ENCODE measurements around the gene NR6A1.

Gene NR6A1

DNA sequence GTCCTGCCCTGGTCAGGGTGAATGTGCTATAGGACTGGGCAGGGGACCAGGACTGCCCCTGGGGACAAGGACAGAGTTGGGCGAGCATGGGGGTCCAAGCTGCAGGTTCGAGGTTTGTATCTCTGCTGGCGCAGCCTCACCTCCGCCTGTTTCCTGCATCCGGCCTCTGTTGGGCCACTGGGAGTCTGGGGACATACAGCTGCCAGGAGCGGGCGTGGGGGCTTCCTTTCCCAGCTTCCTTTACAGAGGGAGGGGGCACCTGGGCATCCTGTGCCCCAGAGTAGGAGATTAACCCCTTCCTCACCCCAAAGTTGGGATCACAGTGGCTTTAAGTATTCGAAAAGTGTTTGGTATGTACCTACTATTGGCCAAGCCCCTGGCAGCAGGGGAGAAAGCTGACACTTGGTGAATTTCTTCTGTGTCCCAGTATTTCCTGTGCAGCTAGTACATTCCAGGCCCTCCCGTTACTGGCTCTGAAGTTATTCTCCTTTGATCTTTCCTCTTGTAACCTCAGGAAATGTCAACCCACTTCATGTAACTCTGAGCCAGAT, 24.8 kb upstream of the NR6A1 start:
- DNase-seq (ENCODE audit: low read depth), result no peak

DNA sequence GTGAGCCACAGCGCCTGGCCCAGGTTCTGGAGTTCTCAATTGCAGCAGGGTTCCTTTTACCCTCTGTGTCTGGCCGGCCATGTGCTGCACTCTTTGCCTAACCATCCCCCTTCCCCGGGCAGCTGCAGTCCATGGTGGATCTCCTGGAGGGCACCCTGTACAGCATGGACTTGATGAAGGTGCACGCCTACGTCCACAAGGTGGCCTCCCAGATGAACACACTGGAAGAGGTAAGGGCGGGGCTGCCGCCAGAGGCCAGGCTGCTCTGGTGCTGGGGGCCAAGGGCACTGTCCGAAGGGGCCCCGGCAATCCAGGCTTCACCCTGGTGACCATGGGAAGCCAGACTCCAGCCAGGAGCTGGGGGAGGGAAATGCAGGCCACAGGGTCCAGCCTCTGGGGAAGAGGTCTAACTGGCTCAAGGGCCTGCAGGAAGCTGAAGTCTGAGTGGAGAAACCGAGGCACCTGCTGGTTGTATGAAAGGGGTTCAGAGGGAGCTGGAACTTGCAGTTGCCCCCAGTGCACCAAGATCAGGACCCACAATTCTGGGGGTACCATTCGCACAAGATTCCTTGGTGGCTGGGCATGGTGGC, 23.9 kb upstream of the NR6A1 start:
- DNase-seq (ENCODE audit: low read depth), result peak; percentile 25

DNA sequence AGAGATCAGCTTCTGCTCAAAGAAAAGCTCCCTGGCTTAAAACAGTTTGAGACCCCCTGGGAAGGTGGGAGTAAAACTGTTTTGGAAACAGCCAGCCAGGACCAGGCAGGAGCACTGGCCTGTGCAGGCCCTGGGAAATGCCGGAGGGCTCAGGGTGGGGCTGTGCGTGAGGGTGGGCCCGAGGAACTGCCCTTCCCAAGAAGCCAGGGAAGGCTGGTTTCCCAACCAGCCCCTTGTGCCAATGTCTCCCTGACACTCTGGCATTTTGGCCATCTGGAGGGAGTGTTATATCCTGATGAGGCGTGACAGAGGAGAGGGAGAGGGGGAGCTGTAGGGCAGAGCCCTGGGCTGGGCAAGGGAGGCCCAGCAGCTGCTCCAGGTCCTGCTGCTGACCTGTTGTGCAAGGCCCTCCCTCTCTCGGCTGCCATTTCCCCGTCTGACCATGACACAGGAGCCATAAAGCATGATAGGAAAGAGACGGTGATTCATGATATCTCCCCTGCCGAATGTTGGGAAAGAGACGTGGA, 22.0 kb upstream of the NR6A1 start:
- DNase-seq (ENCODE audit: low read depth), result peak; percentile 41

DNA sequence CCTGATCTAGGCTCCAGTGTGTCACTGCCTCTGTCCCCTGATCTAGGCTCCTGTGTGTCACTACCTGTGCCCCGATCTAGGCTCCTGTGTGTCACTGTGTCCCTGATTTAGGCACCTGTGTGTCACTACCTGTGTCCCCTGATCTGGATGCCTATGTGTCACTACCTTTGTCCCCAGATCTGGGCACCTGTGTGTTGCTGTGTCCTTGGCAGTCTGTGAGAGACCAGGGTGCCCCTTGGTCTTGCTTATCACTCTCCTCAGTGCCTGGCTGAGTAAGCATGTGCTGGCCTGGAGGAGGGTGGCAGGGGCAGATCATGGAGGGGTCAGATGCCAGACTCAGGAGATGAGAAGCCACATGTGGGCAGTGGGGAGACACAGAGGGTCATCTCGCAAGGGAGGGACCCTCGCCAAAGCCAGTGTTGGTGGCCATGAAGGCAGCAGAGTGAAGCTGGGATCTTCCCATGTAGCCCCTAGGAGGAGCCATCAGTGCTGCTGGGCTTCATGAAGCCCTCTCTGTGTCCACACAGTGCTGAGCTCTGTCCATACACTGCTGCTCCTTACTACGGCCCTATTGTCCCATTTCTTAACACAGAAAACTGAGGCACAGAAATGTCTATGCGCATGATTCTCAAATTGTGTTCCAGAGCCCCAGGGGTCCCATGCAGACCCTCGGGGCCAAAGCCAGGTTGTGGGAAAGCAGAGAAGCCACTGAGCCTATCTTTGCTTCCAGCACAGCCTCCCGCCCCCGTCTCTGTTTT, 21.3 kb upstream of the NR6A1 start:
- no peak for DNase-seq (ENCODE audit: low read depth)

DNA sequence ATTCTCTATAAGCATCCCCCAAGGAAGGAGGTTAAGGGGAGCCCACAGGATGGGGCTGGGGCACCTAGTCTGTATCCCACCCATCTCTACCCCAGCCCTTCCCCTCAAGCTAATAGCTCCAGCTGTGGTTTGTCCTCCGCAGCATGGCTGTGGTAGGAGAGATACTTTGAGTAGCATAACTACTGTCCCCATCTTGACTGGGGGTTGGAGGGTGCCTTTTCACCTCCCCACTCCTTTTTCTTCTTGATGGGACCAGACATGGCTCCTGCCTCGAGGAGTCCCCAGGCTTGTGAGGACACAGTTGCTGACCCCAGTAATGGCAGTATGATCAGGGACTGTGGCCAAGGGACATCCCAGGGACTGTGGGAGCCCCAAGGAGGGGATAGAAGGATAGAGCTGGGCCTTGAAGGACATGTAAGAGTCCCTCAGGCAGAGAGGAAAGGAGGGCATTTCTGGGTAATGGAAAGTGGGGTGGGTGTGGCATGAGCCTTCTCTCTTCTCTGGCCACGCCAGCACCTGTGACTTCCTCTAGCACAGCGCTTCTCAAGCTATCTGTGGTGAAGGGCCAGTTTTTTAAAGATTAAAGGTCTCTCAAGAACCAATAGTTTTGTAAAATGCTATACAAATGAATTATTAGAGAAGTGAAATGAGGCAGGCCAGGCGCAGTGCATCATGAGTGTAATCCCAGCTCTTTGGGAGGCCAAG, 19.8 kb upstream of the NR6A1 start:
- no peak for DNase-seq (ENCODE audit: low read depth)

DNA sequence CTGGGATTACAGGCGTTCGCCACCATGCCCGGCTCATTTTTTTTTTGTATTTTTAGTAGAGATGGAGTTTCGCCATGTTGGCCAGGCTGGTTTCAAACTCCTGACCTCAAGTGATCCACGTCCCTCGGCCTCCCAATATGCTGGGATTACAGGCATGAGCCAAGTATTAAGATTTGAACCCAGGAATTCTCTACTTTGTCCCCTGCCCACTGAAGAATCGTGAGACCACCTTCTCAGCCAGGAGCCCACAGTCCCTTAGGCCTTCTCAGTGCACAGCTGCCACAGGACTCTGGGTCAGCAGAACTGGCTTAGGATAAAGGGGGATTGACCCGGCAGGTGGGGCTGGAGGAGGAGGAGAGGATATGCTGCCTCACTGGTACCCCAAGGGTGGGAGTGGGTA, 19.2 kb upstream of the NR6A1 start:
- DNase-seq (ENCODE audit: low read depth), result no peak

DNA sequence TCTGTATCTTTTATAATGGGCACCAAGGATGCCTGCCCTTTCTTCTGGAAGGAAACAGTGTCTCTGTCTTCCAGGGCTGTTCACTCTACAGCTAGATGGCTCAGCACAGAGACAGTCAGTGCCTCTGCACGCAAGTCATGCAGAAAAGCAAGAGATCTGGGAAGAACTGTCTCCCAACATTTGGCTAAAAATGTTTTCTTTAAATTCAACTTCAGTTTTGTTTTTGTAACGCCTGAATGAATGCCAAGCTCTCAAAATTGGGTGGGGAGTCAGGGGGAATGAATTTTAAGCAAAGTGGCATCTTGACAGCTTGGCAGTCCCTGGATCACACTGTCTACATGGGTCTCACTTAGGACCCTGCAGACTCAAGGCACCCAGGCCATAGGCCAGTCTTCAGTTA, 18.4 kb upstream of the NR6A1 start:
- DNase-seq (ENCODE audit: low read depth), result no peak

DNA sequence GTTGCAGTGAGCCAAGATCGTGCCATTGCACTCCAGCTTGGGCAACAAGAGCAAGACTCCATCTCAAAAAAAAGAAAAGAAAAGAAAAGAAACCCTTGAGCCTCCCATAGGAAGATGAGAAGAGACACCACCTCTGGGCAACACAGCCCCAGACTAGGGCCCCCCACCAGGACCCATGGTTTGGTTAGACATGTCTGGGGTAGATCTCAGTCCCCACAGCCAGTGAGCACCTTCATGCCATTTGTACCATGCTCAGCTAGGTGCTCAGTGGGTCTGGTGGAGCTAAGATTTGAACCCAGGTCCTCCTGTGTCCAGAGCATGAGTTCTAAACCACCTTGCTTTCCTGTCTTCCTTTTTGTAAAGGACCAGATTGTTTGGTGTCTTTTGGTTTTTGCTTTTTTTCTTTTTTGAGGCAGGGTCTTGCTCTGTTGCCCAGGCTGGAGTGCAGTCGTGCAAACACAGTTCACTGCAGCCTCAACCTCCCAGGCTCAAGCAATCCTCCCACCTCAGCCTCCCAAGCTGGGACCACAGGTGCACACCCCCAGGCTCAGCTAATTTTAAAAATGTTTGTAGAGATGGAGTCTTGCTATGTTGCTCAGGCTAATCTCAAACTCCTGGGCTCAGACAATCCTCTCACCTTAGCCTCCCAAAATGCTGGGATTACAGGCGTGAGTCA, 17.6 kb upstream of the NR6A1 start:
- no peak for DNase-seq (ENCODE audit: low read depth)

DNA sequence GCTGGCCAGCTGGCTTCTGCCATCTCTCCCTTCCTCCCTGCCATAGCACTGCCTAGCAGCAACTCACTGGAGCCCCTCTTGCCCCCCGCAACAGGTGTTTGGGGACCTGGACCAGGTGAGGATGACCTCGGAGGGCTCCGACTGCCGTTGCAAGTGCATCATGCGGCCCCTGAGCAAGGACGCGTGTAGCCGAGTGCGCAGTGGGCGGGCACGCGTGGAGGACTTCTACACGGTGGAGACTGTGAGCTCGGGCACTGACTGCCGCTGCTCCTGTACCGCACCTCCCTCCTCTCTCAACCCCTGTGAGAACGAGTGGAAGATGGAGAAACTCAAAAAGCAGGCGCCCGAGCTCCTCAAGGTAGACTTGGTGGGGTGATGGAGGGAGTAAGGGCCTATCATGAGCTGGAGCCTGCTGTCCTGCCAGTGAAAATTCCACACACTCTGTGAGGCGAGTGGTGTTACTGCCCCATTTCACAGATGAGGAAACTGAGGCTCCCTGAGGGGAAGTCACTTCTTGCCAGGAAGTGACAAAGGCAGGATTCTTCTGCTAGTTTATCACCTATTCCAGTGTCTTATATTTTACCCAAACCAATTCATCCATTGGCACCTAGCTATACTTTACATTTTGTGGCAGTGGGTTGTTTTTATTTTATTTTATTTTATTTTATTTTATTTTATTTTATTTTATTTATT, 15.9 kb upstream of the NR6A1 start:
- DNase-seq (ENCODE audit: low read depth), result no peak

DNA sequence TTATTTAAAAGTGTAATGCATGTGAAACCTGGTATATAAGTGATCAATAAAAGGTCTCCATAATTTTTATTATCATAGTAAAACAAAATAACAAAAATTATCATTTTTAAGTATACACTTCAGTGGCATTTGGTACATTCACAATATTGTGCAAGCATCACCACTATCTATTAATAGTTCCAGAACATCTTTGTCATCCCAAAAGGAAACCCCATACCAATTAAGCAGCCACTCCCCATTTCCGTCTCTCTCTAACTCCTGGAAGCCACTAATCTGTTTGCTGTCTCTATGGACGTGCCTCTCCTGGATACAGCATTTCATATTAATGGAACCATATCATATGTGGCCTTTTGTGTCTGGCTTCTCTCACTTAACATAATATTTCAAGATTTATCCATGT, 13.4 kb upstream of the NR6A1 start:
- DNase-seq (ENCODE audit: low read depth), result peak; percentile 18

DNA sequence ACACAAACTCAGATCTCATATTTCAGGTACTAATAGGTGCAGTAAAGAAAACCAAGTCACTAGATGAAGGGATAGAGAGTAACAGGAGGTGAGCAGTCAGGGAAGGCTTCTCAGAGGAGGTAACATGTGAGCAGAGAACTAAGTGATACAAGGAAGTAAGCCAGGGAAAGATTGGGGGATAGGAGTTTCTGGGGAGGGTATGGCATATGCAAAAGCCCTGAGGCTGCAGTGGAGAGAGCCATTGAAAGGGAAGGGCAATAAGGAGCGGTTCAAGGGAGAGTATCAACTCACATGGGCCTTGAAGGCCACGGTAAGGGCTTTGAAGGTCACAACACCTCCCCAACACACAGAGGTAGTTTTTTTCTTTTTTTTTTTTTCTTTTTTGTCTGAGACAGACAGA, 12.7 kb upstream of the NR6A1 start:
- DNase-seq (ENCODE audit: low read depth), result no peak

DNA sequence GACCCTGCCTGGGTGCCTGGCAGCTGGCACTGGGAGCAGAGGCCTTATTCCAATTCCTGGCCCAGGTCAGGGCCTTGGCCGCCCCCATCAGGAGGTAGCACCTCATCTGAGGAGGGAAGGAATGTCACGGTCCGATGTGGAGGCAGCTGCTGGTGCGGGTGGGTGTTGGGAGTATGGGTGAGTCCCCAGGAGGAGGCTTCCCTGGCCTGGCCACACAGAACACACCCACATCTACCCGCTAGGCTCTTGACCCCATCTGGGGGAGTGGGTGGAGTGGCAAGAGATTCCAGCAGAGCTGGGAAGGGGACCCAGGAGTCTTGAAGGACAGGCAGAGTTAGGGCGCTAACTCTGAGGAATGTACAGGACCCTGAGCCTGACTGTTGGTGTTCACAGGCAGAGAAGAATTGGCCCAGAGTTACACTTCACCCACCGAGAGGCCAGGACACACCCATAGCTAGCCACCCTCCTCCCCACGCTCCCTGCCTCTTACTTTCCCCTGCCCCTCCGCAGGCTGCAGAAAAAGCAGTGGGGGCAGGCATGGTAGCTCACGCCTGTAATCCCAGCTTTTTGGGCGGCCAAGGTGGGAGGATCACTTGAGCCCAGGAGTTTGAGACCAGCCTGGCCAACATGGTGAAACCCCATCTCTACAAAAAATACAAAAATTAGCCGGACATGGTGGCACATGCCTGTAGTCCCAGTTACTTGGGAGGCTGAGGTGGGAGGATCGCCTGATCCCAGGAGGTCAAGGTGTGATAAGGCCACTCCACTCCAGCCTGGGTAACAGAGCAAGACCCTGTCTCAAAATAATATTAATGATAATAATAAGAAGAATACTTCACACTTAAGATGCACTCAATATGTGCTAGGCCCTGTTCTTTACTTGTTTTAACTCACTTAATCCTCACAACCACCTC, 11.8 kb upstream of the NR6A1 start:
- DNase-seq (ENCODE audit: low read depth), result no peak

DNA sequence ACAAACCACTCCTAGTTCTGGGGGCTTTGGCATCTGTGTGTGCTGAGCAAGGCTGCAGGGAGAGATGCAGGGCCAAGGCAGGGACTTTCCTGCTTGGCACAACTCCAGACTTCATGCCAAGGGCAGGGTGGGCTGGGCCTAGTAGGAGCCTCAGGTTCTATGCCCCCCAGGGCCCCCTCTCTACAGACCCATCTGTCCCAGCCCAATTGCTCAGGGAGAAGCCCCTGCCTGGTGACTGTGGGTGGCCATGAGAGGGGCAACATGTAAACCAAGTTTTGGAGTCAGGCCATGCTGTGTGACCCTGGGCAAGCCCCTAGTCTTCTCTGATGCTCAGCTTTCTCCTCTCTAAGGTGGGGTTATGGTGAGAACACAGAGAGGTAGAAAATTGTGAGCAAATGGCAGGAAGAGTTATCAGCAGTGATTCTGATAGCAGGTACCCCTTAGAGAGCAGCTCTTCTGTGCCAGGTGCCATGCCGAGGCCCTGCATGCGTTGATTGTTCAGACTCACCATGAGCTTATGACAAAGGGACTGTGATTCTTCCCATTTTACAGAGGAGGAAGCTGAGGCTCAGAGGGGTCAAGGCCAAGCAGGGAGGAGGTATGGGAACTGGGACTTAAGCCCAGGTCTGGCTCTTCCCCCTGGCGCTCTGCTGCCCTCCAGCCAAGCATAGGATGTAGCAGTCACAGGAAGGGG, 11.0 kb upstream of the NR6A1 start:
- no peak for DNase-seq (ENCODE audit: low read depth)

DNA sequence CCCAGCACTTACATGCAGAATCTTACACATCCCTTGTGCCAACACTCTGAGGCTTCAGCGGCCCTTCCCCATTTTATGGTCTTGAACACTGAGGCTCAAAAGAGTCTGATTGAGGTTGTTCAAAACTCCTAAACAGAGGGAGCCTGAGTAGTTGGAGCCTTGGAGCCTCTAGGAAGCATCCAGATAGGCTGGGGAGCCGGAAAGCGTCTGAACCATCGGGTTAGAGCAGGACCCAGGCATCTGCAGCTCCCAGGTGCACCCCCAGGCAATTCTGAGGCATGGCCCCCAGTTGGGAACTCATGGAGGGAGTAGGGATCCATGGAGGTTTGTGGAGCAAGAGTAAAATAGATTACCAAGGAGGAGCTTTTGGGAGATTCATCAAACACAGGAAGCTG, 9.6 kb upstream of the NR6A1 start:
- no peak for DNase-seq (ENCODE audit: low read depth)

DNA sequence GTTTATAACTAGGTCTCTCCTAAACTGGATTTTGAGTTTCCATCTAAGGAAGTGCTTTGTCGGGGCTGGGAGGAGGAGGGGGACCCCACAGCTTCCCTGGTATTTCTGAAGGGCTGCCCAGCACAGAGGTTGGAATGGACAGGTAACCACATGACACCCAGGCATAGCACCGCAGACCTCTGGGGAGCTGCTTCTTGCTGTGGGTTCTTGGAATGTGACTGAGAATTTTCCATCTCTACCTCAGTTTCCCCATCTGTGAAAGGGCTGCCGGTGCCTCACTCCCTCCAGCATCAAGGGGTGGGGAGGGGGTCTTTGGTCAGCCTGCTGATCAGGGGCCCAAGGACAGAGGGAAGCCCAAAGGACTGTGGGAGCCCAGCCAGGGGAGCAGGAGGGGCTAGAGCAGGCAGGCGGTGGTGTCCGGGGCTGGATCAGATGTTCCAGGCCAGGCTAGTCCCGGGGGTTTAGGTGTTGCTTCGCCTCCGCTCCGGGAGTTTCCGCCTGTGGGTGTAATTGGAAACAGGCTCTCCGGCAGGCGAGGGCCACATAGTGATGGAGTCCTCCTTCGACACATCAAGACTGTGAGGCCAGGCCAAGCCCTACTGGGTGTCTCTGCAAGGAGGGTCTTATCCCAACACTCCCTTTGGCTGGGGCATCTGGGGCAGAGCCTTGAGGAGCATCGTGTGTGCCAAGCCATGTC, 9.1 kb upstream of the NR6A1 start:
- no peak for DNase-seq (ENCODE audit: low read depth)

DNA sequence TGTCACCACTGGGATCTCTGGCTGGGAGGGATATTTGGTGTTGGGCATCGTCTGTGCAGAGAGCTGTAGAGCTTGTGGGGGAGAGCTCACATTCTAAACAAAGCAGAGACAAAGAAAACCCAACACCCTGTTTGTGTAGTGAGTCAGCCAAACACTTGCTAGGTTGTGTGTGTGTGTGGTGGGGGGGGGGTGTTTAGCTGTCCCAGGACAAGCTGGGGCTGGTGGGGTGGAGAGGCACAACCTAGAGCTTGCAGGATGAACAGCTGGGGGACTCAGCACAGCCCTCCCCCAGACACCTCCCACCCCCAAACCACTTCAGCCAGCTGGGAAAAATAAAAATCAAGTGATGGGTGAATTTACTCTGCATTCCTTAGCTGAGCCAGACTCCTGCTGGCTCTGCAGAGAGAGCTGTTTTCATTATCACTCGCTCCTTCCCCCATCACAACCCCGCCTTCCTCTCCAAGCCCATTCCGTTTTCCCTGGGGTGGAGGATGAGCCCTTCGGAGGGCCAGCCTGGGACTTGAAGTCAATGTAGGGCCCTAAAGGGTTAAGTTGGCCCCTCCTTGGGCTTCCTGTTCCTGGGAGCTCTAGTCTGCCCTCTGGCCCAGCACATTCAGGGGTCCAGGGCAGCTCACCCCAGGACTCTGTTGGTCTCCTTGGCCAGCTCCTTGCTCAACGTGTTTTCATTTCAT, 8.4 kb upstream of the NR6A1 start:
- DNase-seq (ENCODE audit: low read depth), result peak; percentile 79

DNA sequence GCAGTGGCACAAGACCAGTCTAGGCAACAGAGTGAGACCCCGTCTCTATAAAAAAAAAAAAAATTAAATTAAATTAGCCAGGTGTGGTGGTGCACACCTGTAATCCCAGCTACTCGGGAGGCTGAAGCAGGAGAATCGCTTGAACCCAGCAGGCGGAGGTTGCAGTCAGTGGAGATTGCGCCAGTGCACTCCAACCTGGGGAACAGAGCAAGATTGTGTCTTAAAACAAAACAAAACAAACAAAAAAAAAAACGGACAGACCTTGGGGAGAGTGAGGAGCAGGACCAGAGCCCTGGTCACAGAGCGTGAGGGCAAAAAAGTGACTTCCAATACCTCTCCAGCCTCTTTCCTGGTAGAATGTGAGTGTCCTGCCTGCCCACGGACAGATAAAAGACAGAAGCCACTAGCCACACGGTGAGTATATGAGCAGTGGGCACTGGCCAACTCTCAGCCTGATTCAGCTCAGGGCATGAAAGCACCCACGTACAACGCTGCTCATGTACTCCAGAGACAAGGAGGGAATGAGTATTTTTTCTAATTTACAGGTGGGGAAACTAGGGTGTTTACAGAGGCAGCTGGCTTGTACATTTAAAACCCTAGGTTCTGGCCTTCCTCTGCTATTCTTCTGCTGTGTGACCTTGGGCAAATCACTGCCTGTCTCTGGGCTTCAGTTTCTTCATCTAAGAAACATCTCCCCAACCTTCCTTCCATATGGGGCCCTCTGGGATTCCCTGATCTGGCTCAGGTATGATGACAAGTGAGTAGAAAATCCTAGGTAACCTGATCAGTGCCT, 7.7 kb upstream of the NR6A1 start:
- no peak for DNase-seq (ENCODE audit: low read depth)
